HL-60/S4 (cell line): ENCODE measurements around the gene KRAS.

Source experiments
- in situ Hi-C: fragments of 300-500 bp; cut with MboI; formaldehyde crosslinking; loops from 2 replicates; pipeline ENCODE4 v1.14.3; 2022; ENCODE audit warnings: low sequenced_read_pairs

Gene KRAS

GRCh38 chr12:25197608-25198007, 53.1 kb downstream of the KRAS start:
- in situ Hi-C loops, result no loop called here

- in situ Hi-C loops, result no loop called here
These were observed 55.4 kb downstream of the KRAS start, which contains the start of the genes DNAI7 and ETFRF1 for GRCh38 chr12:25195056-25195971. DNAI7 (minus strand) TSS chr12:25195160; CDS start chr12:25195078, 82 bp downstream. ETFRF1 (plus strand) TSS chr12:25195237; CDS start chr12:25203957, 8,720 bp downstream.

- in situ Hi-C loops, result no loop called here
These were observed 56.0 kb downstream of the KRAS start for GRCh38 chr12:25194722-25195055.

- in situ Hi-C loops, result no loop called here
These were observed 56.5 kb downstream of the KRAS start for GRCh38 chr12:25194214-25194613.

GRCh38 chr12:25190793-25191192, 59.9 kb downstream of the KRAS start:
- in situ Hi-C loops, result no loop called here

GRCh38 chr12:25189656-25190055, 61.1 kb downstream of the KRAS start:
- in situ Hi-C loops, result no loop called here

GRCh38 chr12:25187781-25188180, 62.9 kb downstream of the KRAS start:
- in situ Hi-C loops, result no loop called here

GRCh38 chr12:25186788-25187402, 63.8 kb downstream of the KRAS start:
- in situ Hi-C loops, result no loop called here

GRCh38 chr12:25186038-25186787, 64.5 kb downstream of the KRAS start:
- in situ Hi-C loops, result no loop called here

GRCh38 chr12:25184132-25184531, 66.6 kb downstream of the KRAS start:
- in situ Hi-C loops, result no loop called here

- in situ Hi-C loops, result no loop called here
These were observed 68.0 kb downstream of the KRAS start for GRCh38 chr12:25182765-25183164.

- in situ Hi-C loops, result no loop called here
These were observed 87.9 kb downstream of the KRAS start for GRCh38 chr12:25162866-25163265.

GRCh38 chr12:25156061-25156460, 94.7 kb downstream of the KRAS start:
- in situ Hi-C loops, result no loop called here

- in situ Hi-C loops, result no loop called here
These were observed 95.6 kb downstream of the KRAS start for GRCh38 chr12:25155022-25155576.
